K562 (cell line): ENCODE results near the gene GPR142. TPM values are rescaled to one million over a fixed set of nuclear protein-coding genes. Genes with fewer than 3 reads are reported as not detected.
A peak's percentile ranks its signal among the peaks of the same experiment; 100 is the strongest.

ENCODE experiments used
- BRD9 ChIP-seq: fragments of 450-650 bp; IDR thresholded peaks from 2 replicates; pipeline ENCODE4 v1.6.1; 2018; ENCODE audit warnings: low read depth; ENCODE audit not compliant: partially characterized antibody
- CREB3L1 ChIP-seq: fragments of 450-650 bp; IDR thresholded peaks from 2 replicates; pipeline ENCODE4 v1.6.1; 2014; ENCODE audit warnings: low read depth, mild to moderate bottlenecking, moderate library complexity, borderline replicate concordance
- E2F3 ChIP-seq: fragments of 250-450 bp; sonication (Bioruptor Pico); IDR thresholded peaks from 2 replicates; pipeline ENCODE4 v1.4.0; 2020; ENCODE audit warnings: mild to moderate bottlenecking
- ELF4 ChIP-seq: fragments of 450-650 bp; formaldehyde crosslinking; IDR thresholded peaks from 2 replicates; pipeline ENCODE4 v1.4.0; 2022; ENCODE audit warnings: missing genetic modification characterization
- ESRRB ChIP-seq: fragments of 250-450 bp; sonication (Bioruptor Pico); IDR thresholded peaks from 2 replicates; pipeline ENCODE4 v1.5.0; 2020; ENCODE audit warnings: mild to moderate bottlenecking, moderate library complexity, borderline replicate concordance
- MYBL2 ChIP-seq, 2 experiments: fragments of 450-650 bp in 1 of 2; sonication (generic) in 1 of 2; formaldehyde crosslinking in 1 of 2; IDR thresholded peaks; 2 replicates each; pipeline versions ENCODE4 v1.6.1 to v1.8.1; 2017 to 2022; ENCODE audit warnings: borderline replicate concordance in 1 of 2, inconsistent platforms in 1 of 2, low read depth in 1 of 2, mild to moderate bottlenecking in 1 of 2, missing genetic modification reagents in 1 of 2, moderate library complexity in 1 of 2
- PHF21A ChIP-seq: fragments of 450-650 bp; IDR thresholded peaks from 2 replicates; pipeline ENCODE4 v1.6.1; 2017; ENCODE audit warnings: low read depth, borderline replicate concordance
- POLR2A ChIP-seq: fragments of 450-650 bp; conservative IDR thresholded peaks from 2 replicates; pipeline ENCODE4 v1.6.1; 2016
- RAD21 ChIP-seq, 2 experiments: fragments of 250-450 bp in 1 of 2; fragments of 450-650 bp in 1 of 2; sonication (Bioruptor Pico) in 1 of 2; formaldehyde crosslinking in 1 of 2; IDR thresholded peaks in 1 of 2; conservative IDR thresholded peaks in 1 of 2; 2 replicates each; pipeline versions ENCODE4 v1.4.0 to v1.8.0; 2020 to 2022; ENCODE audit warnings: mild to moderate bottlenecking in 2 of 2, moderate library complexity in 1 of 2
- RB1 ChIP-seq: fragments of 450-650 bp; IDR thresholded peaks from 2 replicates; pipeline ENCODE4 v1.6.1; 2017; ENCODE audit warnings: low read depth, mild to moderate bottlenecking
- RBM17 ChIP-seq: fragments of 200-400 bp; formaldehyde crosslinking; IDR thresholded peaks from 2 replicates; pipeline ENCODE4 v1.6.1; 2017; ENCODE audit warnings: low read depth, mild to moderate bottlenecking, low read length, borderline replicate concordance
- RBM34 ChIP-seq: fragments of 200-400 bp; formaldehyde crosslinking; IDR thresholded peaks from 2 replicates; pipeline ENCODE4 v1.6.1; 2018; ENCODE audit warnings: low read length, borderline replicate concordance; ENCODE audit not compliant: insufficient read depth
- SAFB ChIP-seq: fragments of 200-400 bp; formaldehyde crosslinking; IDR thresholded peaks from 2 replicates; pipeline ENCODE4 v1.6.1; 2017; ENCODE audit warnings: low read depth, low read length, borderline replicate concordance
- SAP30 ChIP-seq: fragments of 200-600 bp; sonication (generic); IDR thresholded peaks from 2 replicates; pipeline ENCODE4 v1.6.1; 2012; ENCODE audit warnings: borderline replicate concordance, low read depth, mild to moderate bottlenecking, moderate library complexity, low read length, control low read depth, inconsistent platforms; ENCODE audit not compliant: insufficient read depth, poor library complexity, severe bottlenecking
- SMARCA4 ChIP-seq: fragments of 450-650 bp; IDR thresholded peaks from 2 replicates; pipeline ENCODE4 v1.6.1; 2016
- SMARCB1 ChIP-seq: IDR thresholded peaks from 2 replicates; pipeline ENCODE4 v1.6.1; 2011; ENCODE audit warnings: improper control_type of control experiment, low read depth; ENCODE audit not compliant: insufficient read length
- SRSF9 ChIP-seq: fragments of 200-400 bp; formaldehyde crosslinking; IDR thresholded peaks from 2 replicates; pipeline ENCODE4 v1.6.1; 2017; ENCODE audit warnings: low read depth, low read length, borderline replicate concordance
- ZNF165 ChIP-seq: fragments of 250-450 bp; sonication (Bioruptor Pico); IDR thresholded peaks from 2 replicates; pipeline ENCODE4 v1.4.0; 2020; ENCODE audit warnings: borderline replicate concordance
- ZNF311 ChIP-seq: fragments of 250-450 bp; sonication (Bioruptor Pico); IDR thresholded peaks from 2 replicates; pipeline ENCODE4 v1.4.0; 2020; ENCODE audit warnings: mild to moderate bottlenecking, moderate library complexity
- ZNF318 ChIP-seq, 2 experiments: fragments of 450-650 bp; IDR thresholded peaks; 2 replicates each; pipeline ENCODE4 v1.6.1; 2016; ENCODE audit warnings: mild to moderate bottlenecking in 2 of 2, borderline replicate concordance in 1 of 2, low read depth in 1 of 2, moderate library complexity in 1 of 2
- polyA plus RNA-seq, 8 experiments: library from polyadenylated mRNA; depleted of rRNA in 4 of 8; stranded (reverse) in 5 of 8; unstranded in 3 of 8; fragments of >200 nt; fragmentation: Nextera tagmentation in 2 of 8; fragmentation: Illumina TruSeq in 1 of 8; extraction: Ambion mirVana in 2 of 8; extraction: Trizol in 1 of 8; gene quantifications; 2 replicates each; pipeline versions ENCODE4 v1.2.1 to v1.2.3, GENCODE V29; 2011 to 2014; ENCODE audit warnings: inconsistent platforms in 1 of 8, missing spikeins in 1 of 8
- total RNA-seq, 7 experiments: library from RNA; depleted of rRNA in 6 of 7; stranded (reverse); fragments of >200 nt in 6 of 7; fragmentation: Illumina TruSeq in 2 of 7; extraction: Trizol in 2 of 7; gene quantifications; 2 replicates each; pipeline versions ENCODE4 v1.2.1 to v1.2.3, GENCODE V29; 2011 to 2021; ENCODE audit warnings: low replicate concordance in 1 of 7

The GPR142 gene
- total and polyA plus RNA-seq, 9 of the 15 experiments (the other 6 are each of a cell fraction or from before 2014, with no cell fraction given), result not detected

GRCh38 chr17:74408262-74408661 is 41.0 kb downstream of the GPR142 start (continued):
- no peak for TF ChIP-seq ZNF318 (IDR thresholded peaks at IDR 0.05; ENCODE audit: borderline replicate concordance in 1 of 2, low read depth in 1 of 2)
- no peak for TF ChIP-seq SRSF9
- no peak for TF ChIP-seq ZNF311 (CRISPR knock-in tag)
- no peak for TF ChIP-seq PHF21A
- no peak for TF ChIP-seq E2F3 (CRISPR knock-in tag)
- TF ChIP-seq CREB3L1, result no peak
- TF ChIP-seq ZNF165 (CRISPR knock-in tag), result no peak
- no peak for TF ChIP-seq ELF4 (CRISPR knock-in tag)
- TF ChIP-seq ESRRB (CRISPR knock-in tag), result no peak
- no peak for TF ChIP-seq SMARCB1
- TF ChIP-seq SMARCA4, result no peak
- no peak for TF ChIP-seq RBM17
- no peak for TF ChIP-seq BRD9
- no peak for TF ChIP-seq SAP30
- TF ChIP-seq POLR2A, result no peak
- TF ChIP-seq SAFB, result no peak
- no peak for TF ChIP-seq MYBL2 (IDR thresholded peaks at IDR 0.05; ENCODE audit: low read depth)
- TF ChIP-seq MYBL2 (CRISPR knock-in tag; IDR thresholded peaks at IDR 0.05; ENCODE audit: borderline replicate concordance), result no peak
- TF ChIP-seq RAD21 (CRISPR knock-in tag; conservative IDR thresholded peaks at IDR 0.05 in 1 of 2, IDR thresholded peaks at IDR 0.05 in 1 of 2), result peak; percentile 85 to 88
- TF ChIP-seq RB1, result no peak
- no peak for TF ChIP-seq RBM34
